HG03039 (cell line): ENCODE results near the gene SCAANT1.

Source experiments
- ATAC-seq: cut with Tn5 transposase; IDR thresholded peaks from one replicate; pipeline ENCODE4 v1.9.1; 2021; ENCODE audit warnings: mild to moderate bottlenecking, moderate library complexity; ENCODE audit not compliant: unreplicated experiment

SCAANT1 gene

GRCh38 chr3:63864008-63864964 is 47.9 kb downstream of the SCAANT1 start:
- peak; percentile 37 for ATAC-seq

- ATAC-seq = peak; percentile 78
Measured at GRCh38 chr3:63863150-63864007, 48.8 kb downstream of the SCAANT1 start, which contains the start of the genes ATXN7 and THOC7. Gene ATXN7, plus strand, starts transcription at chr3:63863867. Its CDS starts 48,732 bp downstream, at chr3:63912599. Gene THOC7, minus strand, starts transcription at chr3:63863805. Its CDS starts 15 bp downstream, at chr3:63863790.

GRCh38 chr3:63862804-63863149 is 49.4 kb downstream of the SCAANT1 start:
- no peak for ATAC-seq
